GM12891 (cell line): ENCODE data around the gene SPSB3.

Experiments used
- POLR2A ChIP-seq: IDR thresholded peaks from 2 replicates; pipeline ENCODE4 v1.6.1; 2011; ENCODE audit warnings: low read depth, low read length, control low read depth
- POLR2AphosphoS5 ChIP-seq: IDR thresholded peaks from 2 replicates; pipeline ENCODE4 v1.6.1; 2011; ENCODE audit warnings: low read depth, low read length, control low read depth

DNA sequence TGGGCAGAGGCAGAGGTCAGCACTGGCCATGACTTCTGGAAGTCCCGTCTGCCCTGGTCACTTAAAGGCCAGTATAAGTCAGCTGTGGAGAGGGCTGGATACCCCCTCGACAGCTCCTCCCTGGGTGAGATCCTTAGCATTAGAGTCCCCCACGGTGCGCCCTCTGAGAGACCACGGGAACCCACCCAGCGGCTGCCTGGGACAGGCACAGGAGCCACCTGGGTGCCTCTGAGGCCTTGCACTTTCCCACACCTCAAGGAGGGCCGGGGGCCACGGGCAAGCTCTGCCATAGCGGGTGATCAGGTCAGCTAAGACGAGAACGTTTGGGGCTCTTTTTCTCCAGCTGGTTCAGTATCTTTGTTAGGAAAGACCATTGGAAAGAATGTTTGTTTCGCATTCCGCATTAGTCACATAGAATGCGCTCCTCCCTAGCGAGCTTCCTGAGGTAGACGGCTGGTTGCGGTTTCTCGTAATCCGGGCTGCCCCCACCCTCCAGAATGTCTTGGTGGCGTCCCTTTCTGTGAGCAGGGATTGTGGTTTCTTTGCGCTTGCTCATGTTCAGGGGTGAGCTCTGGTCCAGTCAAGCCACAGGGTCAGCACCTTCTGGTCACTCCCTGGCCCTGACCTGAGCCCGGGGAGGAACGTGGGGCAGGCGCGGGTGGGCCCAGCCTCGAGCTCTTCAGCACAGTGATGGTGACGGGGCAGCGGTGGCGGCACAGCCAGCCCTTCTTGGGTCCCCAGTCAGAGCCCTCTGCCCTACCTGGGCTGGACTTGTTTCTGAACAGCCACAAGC is 36.3 kb downstream of the SPSB3 start:
- no peak for TF ChIP-seq POLR2AphosphoS5
- no peak for TF ChIP-seq POLR2A
